LNCaP clone FGC (cell line): ENCODE results near the gene TCF21.

Experiments used
- DNase-seq: peaks from one replicate; pipeline ENCODE4 v3.0.0-alpha.2; 2011; ENCODE audit warnings: low read depth
- H3K4me3 ChIP-seq: 2 replicates; pipeline ENCODE4 v1.5.1; 2011; ENCODE audit warnings: mild to moderate bottlenecking, low read depth, low read length, control low read depth
- CTCF ChIP-seq: IDR thresholded peaks from 2 replicates; pipeline ENCODE4 v1.5.1; 2012; ENCODE audit warnings: mild to moderate bottlenecking; ENCODE audit not compliant: control insufficient read depth, insufficient read depth; ENCODE audit errors: extremely low read depth

TCF21 gene

GRCh38 chr6:133892813-133893691 is 4.1 kb downstream of the TCF21 start:
- DNase-seq: no peak
- H3K4me3 ChIP-seq: no peak overlapping the region
- TF ChIP-seq CTCF: no peak

GRCh38 chr6:133893946-133894345 is 5.0 kb downstream of the TCF21 start:
- no peak overlapping the region for H3K4me3 ChIP-seq
- DNase-seq: no peak
- no peak for TF ChIP-seq CTCF

- no peak for TF ChIP-seq CTCF
- no peak overlapping the region for H3K4me3 ChIP-seq
- no peak for DNase-seq
These were observed 5.5 kb downstream of the TCF21 start for GRCh38 chr6:133894369-133894768.

GRCh38 chr6:133894795-133895358 is 6.0 kb downstream of the TCF21 start:
- H3K4me3 ChIP-seq: no peak overlapping the region
- no peak for TF ChIP-seq CTCF
- DNase-seq: no peak

GRCh38 chr6:133895573-133896343 is 6.8 kb downstream of the TCF21 start:
- H3K4me3 ChIP-seq: no peak overlapping the region
- TF ChIP-seq CTCF: no peak
- no peak for DNase-seq

- no peak overlapping the region for H3K4me3 ChIP-seq
- TF ChIP-seq CTCF: no peak
These were observed 7.4 kb downstream of the TCF21 start for GRCh38 chr6:133896344-133896721.

More at GRCh38 chr6:133896344-133896721, 7.4 kb downstream of the TCF21 start:
- no peak for DNase-seq
